H1 (cell line): ENCODE data around the gene LDLRAD4. TPM values are rescaled to one million over a fixed set of nuclear protein-coding genes. Genes with fewer than 3 reads are reported as not detected.

Source experiments
- CTCF ChIA-PET: fragments of 300-600 bp; sonication (Branson Sonifier 250); formaldehyde crosslinking; loops from one replicate; lab custom pipeline; 2021; ENCODE audit not compliant: partially characterized antibody; lab: Charles Lee
- POLR2A ChIA-PET: fragments of 300-600 bp; sonication (Branson Sonifier 250); formaldehyde crosslinking; loops from one replicate; lab custom pipeline; 2021; ENCODE audit warnings: inconsistent platforms; ENCODE audit not compliant: partially characterized antibody; lab: Charles Lee
- DNase-seq, 2 experiments: peaks; one replicate each; pipeline versions ENCODE4 v3.0.0 to v3.0.0-alpha.2; 2010 to 2022; ENCODE audit warnings: low spot score in 2 of 2, low read depth in 1 of 2, mixed read lengths in 1 of 2
- FAIRE-seq: peaks from 2 replicates; lab custom pipeline; 2011; peaks lifted over from hg19 to GRCh38; lab: Jason Lieb, UNC
- H2AFZ ChIP-seq: 2 replicates; pipeline ENCODE4 v1.8.1; 2012; ENCODE audit warnings: low read length, inconsistent platforms
- H2AK5ac ChIP-seq: 2 replicates; pipeline ENCODE4 v1.6.1; 2013; ENCODE audit warnings: low read depth, low read length
- H2BK120ac ChIP-seq: replicated peaks from 2 replicates; pipeline ENCODE3; 2013; ENCODE audit warnings: low read depth, low read length, inconsistent platforms
- H2BK12ac ChIP-seq: 2 replicates; pipeline ENCODE4 v1.6.1; 2013; ENCODE audit warnings: low read depth, low read length
- H2BK15ac ChIP-seq: 2 replicates; pipeline ENCODE4 v1.6.1; 2013; ENCODE audit warnings: low read length
- H2BK20ac ChIP-seq: 2 replicates; pipeline ENCODE4 v1.6.1; 2013; ENCODE audit warnings: low read length
- H2BK5ac ChIP-seq: 2 replicates; pipeline ENCODE4 v1.6.1; 2013; ENCODE audit warnings: low read depth, low read length
- H3K14ac ChIP-seq: 2 replicates; pipeline ENCODE4 v1.6.1; 2013; ENCODE audit warnings: inconsistent platforms; ENCODE audit not compliant: insufficient read length
- H3K18ac ChIP-seq: 2 replicates; pipeline ENCODE4 v1.6.1; 2013; ENCODE audit warnings: low read length; ENCODE audit errors: extremely low read depth
- H3K23ac ChIP-seq: 2 replicates; pipeline ENCODE4 v1.6.1; 2013; ENCODE audit warnings: inconsistent platforms; ENCODE audit not compliant: insufficient read length
- H3K23me2 ChIP-seq: 2 replicates; pipeline ENCODE4 v1.6.1; 2013; ENCODE audit warnings: low read depth, low read length
- H3K27ac ChIP-seq: 2 replicates; pipeline ENCODE4 v1.6.1; 2011; ENCODE audit warnings: low read depth, low read length, inconsistent platforms
- H3K27me3 ChIP-seq, 4 experiments: replicated peaks in 1 of 4; 1 replicate in 1 of 4; 2 replicates in 3 of 4; pipeline versions ENCODE4 v1.6.1 to v1.8.1; 2011 to 2013; ENCODE audit warnings: low read length in 3 of 4, mild to moderate bottlenecking in 3 of 4, inconsistent platforms in 2 of 4, mixed read lengths in 2 of 4, moderate library complexity in 1 of 4; ENCODE audit not compliant: control insufficient read depth in 3 of 4, insufficient read depth in 3 of 4; ENCODE audit errors: extremely low read depth in 1 of 4
- H3K36me3 ChIP-seq, 4 experiments: 2 replicates each; pipeline versions ENCODE4 v1.6.1 to v1.8.1; 2011 to 2013; ENCODE audit warnings: mild to moderate bottlenecking in 4 of 4, low read length in 3 of 4, moderate library complexity in 2 of 4, control low read depth in 1 of 4, inconsistent platforms in 1 of 4; ENCODE audit not compliant: insufficient read depth in 4 of 4, control insufficient read depth in 2 of 4
- H3K4ac ChIP-seq: replicated peaks from 2 replicates; pipeline ENCODE3; 2013; ENCODE audit warnings: low read length, low read depth, mixed read lengths, inconsistent platforms; ENCODE audit not compliant: insufficient read length
- H3K4me1 ChIP-seq, 4 experiments: replicated peaks in 1 of 4; 1 replicate in 1 of 4; 2 replicates in 3 of 4; pipeline versions ENCODE4 v1.6.1 to v1.8.1; 2011 to 2013; ENCODE audit warnings: low read length in 3 of 4, inconsistent platforms in 2 of 4, mixed read lengths in 1 of 4; ENCODE audit not compliant: insufficient read depth in 4 of 4, control insufficient read depth in 3 of 4
- H3K4me2 ChIP-seq, 2 experiments: 2 replicates each; pipeline versions ENCODE4 v1.6.1 to v1.8.1; 2011 to 2013; ENCODE audit warnings: low read depth in 2 of 2, low read length in 2 of 2, control low read depth in 1 of 2, inconsistent platforms in 1 of 2, mild to moderate bottlenecking in 1 of 2; ENCODE audit not compliant: insufficient read depth in 1 of 2
- H3K4me3 ChIP-seq, 4 experiments: fragments of 200-600, 300-600 bp in 1 of 4; sonication (generic), shearing (Covaris generic), sonication (Bioruptor Twin) in 1 of 4; 2 replicates each; pipeline versions ENCODE4 v1.5.1 to v1.8.1; 2011 to 2016; ENCODE audit warnings: low read length in 4 of 4, low read depth in 3 of 4, control low read depth in 2 of 4, inconsistent platforms in 2 of 4, mild to moderate bottlenecking in 2 of 4, mixed read lengths in 1 of 4, moderate library complexity in 1 of 4; ENCODE audit not compliant: insufficient read depth in 2 of 4; ENCODE audit errors: extremely low read depth in 1 of 4
- H3K56ac ChIP-seq: replicated peaks from 2 replicates; pipeline ENCODE3; 2013; ENCODE audit warnings: low read depth, mild to moderate bottlenecking, mixed read lengths, low read length, inconsistent platforms; ENCODE audit not compliant: insufficient read length
- H3K79me1 ChIP-seq: 2 replicates; pipeline ENCODE4 v1.6.1; 2013; ENCODE audit warnings: low read depth, low read length, control low read depth
- H3K79me2 ChIP-seq, 2 experiments: 2 replicates each; pipeline versions ENCODE4 v1.6.1 to v1.8.1; 2012 to 2013; ENCODE audit warnings: low read length in 2 of 2, mild to moderate bottlenecking in 2 of 2, inconsistent platforms in 1 of 2; ENCODE audit not compliant: insufficient read depth in 2 of 2, control insufficient read depth in 1 of 2
- H3K9ac ChIP-seq, 4 experiments: replicated peaks in 1 of 4; 1 replicate in 1 of 4; 2 replicates in 3 of 4; pipeline versions ENCODE4 v1.6.1 to v1.8.1; 2011 to 2013; ENCODE audit warnings: low read depth in 3 of 4, low read length in 3 of 4, control low read depth in 2 of 4, mild to moderate bottlenecking in 2 of 4, moderate library complexity in 2 of 4, inconsistent platforms in 1 of 4; ENCODE audit errors: extremely low read depth in 1 of 4
- H3K9me3 ChIP-seq, 2 experiments: 2 replicates each; pipeline versions ENCODE4 v1.6.1 to v1.8.1; 2012 to 2013; ENCODE audit warnings: mild to moderate bottlenecking in 2 of 2, moderate library complexity in 2 of 2, control low read depth in 1 of 2, inconsistent platforms in 1 of 2, low read depth in 1 of 2, low read length in 1 of 2, mixed read lengths in 1 of 2; ENCODE audit not compliant: insufficient read depth in 2 of 2
- H4K20me1 ChIP-seq, 2 experiments: replicated peaks in 1 of 2; 2 replicates each; pipeline versions ENCODE3 to v1.8.1; 2011 to 2013; ENCODE audit warnings: inconsistent platforms in 2 of 2, low read length in 2 of 2, mild to moderate bottlenecking in 1 of 2; ENCODE audit not compliant: insufficient read depth in 2 of 2, control insufficient read depth in 1 of 2
- H4K5ac ChIP-seq: 2 replicates; pipeline ENCODE4 v1.6.1; 2013; ENCODE audit warnings: low read length, low read depth, mixed read lengths, inconsistent platforms; ENCODE audit not compliant: insufficient read length
- H4K8ac ChIP-seq: 2 replicates; pipeline ENCODE4 v1.8.0; 2013; ENCODE audit warnings: mild to moderate bottlenecking, moderate library complexity, low read length, inconsistent platforms; ENCODE audit not compliant: insufficient read depth; ENCODE audit errors: extremely low read depth
- H4K91ac ChIP-seq: replicated peaks from 2 replicates; pipeline ENCODE3; 2013; ENCODE audit warnings: low read length, mixed read lengths, inconsistent platforms; ENCODE audit not compliant: insufficient read length
- KDM1A ChIP-seq: fragments of 200-600, 300-600 bp; sonication (generic); IDR thresholded peaks from 2 replicates; pipeline ENCODE4 v1.7.1; 2016; ENCODE audit warnings: mild to moderate bottlenecking, low read length, borderline replicate concordance
- WGBS, 2 experiments: shearing (Covaris generic) in 1 of 2; methylation state at CpG; one replicate each; pipeline versions ENCODE4 v1.1.6 to v1.1.7; 2013 to 2015; ENCODE audit warnings: low lambda C conversion rate in 2 of 2, mixed read lengths in 2 of 2, inconsistent platforms in 1 of 2, low coverage in 1 of 2, missing lambda C conversion rate in 1 of 2; ENCODE audit not compliant: insufficient replicate concordance in 2 of 2, insufficient coverage in 1 of 2, insufficient read length in 1 of 2; ENCODE audit errors: extremely low coverage in 1 of 2, missing lambda C conversion rate in 1 of 2; 5-methylcytosine and 5-hydroxymethylcytosine counted together
- polyA plus RNA-seq, 7 experiments: library from polyadenylated mRNA; depleted of rRNA in 3 of 7; stranded (reverse) in 5 of 7; unstranded in 2 of 7; fragments of >200 nt in 5 of 7; fragments of 200-250 nt in 2 of 7; gene quantifications; 1 replicate in 5 of 7; 2 replicates in 1 of 7; 4 replicates in 1 of 7; pipeline versions ENCODE4 v1.2.1 to v1.2.3, GENCODE V29; 2011 to 2013; ENCODE audit warnings: missing spikeins in 2 of 7, mixed read lengths in 2 of 7
- total RNA-seq: library from RNA; stranded (reverse); fragmentation: NEBNext Ultra II Directional; extraction: Animal tissue kit (Norgen Biotek cat#: 25700); gene quantifications from 2 replicates; pipeline ENCODE4 v1.2.1, GENCODE V29; 2021

Gene LDLRAD4
- total and polyA plus RNA-seq, 2 of the 8 experiments (the other 6 are each of a cell fraction or from before 2014, with no cell fraction given): 0.77 to 1.4 TPM

GRCh38 chr18:13337369-13337768 lies 118.8 kb downstream of the LDLRAD4 start:
- no peak overlapping the region for H2AFZ ChIP-seq
- no peak overlapping the region for H2AK5ac ChIP-seq
- H3K9me3 ChIP-seq: no peaks in the 10 kb centered on the region
- no peaks in the 10 kb centered on the region for H3K36me3 ChIP-seq
- no peak overlapping the region for H2BK5ac ChIP-seq
- peaks cover 0 to 1% (median 0%) of the 10 kb centered on the region in 4 experiments; a peak in 1 of 7 replicates for H3K27me3 ChIP-seq
- POLR2A ChIA-PET: no interaction called here
- DNase-seq: no peak
- H4K91ac ChIP-seq: no peak overlapping the region
- no peak overlapping the region for H3K27ac ChIP-seq
- H3K79me2 ChIP-seq: no peaks in the 10 kb centered on the region
- no peak overlapping the region for H2BK120ac ChIP-seq
- no peak overlapping the region for H2BK15ac ChIP-seq
- H3K23ac ChIP-seq: no peak overlapping the region
- H3K4me1 ChIP-seq: no peaks in the 10 kb centered on the region
- H3K9ac ChIP-seq: no peak overlapping the region
- no peak overlapping the region for H2BK12ac ChIP-seq
- H2BK20ac ChIP-seq: no peak overlapping the region
- H3K4me3 ChIP-seq: no peak overlapping the region
- H3K4me2 ChIP-seq: no peak overlapping the region
- no peaks in the 10 kb centered on the region for H3K23me2 ChIP-seq
- no peak overlapping the region for H4K8ac ChIP-seq
- H4K20me1 ChIP-seq: no peaks in the 10 kb centered on the region
- H3K18ac ChIP-seq: no peak overlapping the region
- WGBS, 2 experiments: 98% methylated on average over 6 of the region's 6 CpGs; no CpG with 5 or more reads in 1 of the 2 experiments
- no peaks in the 10 kb centered on the region for H3K79me1 ChIP-seq
- H3K4ac ChIP-seq: no peak overlapping the region
- H3K56ac ChIP-seq: no peak overlapping the region
- no peak overlapping the region for H3K14ac ChIP-seq
- FAIRE-seq: no peak
- CTCF ChIA-PET: no interaction called here
- no peak overlapping the region for H4K5ac ChIP-seq
- TF ChIP-seq KDM1A: no peak
